ENCODE data around the gene P3H2. TPM values are rescaled to one million over a fixed set of nuclear protein-coding genes. Genes with fewer than 3 reads are reported as not detected.
A peak's percentile ranks its signal among the peaks of the same experiment; 100 is the strongest.

P3H2 gene
- total RNA-seq, 1 donor from 2014 or later = 21.9 TPM

GRCh38 chr3:190051641-190052040 is 69.1 kb downstream of the P3H2 start:
- Mint-ChIP-seq H3K27me3 (ENCODE audit: low read depth) (no peaks in the 10 kb centered on the region), H3K27ac (ENCODE audit: unreplicated experiment) (no peak overlapping the region), H3K4me1 (ENCODE audit: low read depth) (peaks cover 69% of the 10 kb centered on the region), H3K4me3 (ENCODE audit: unreplicated experiment) (no peak overlapping the region), H3K9me3 (ENCODE audit: low read depth) (no peaks in the 10 kb centered on the region), H3K36me3 (ENCODE audit: low read depth) (no peaks in the 10 kb centered on the region)
- TF ChIP-seq, protein P1, sequence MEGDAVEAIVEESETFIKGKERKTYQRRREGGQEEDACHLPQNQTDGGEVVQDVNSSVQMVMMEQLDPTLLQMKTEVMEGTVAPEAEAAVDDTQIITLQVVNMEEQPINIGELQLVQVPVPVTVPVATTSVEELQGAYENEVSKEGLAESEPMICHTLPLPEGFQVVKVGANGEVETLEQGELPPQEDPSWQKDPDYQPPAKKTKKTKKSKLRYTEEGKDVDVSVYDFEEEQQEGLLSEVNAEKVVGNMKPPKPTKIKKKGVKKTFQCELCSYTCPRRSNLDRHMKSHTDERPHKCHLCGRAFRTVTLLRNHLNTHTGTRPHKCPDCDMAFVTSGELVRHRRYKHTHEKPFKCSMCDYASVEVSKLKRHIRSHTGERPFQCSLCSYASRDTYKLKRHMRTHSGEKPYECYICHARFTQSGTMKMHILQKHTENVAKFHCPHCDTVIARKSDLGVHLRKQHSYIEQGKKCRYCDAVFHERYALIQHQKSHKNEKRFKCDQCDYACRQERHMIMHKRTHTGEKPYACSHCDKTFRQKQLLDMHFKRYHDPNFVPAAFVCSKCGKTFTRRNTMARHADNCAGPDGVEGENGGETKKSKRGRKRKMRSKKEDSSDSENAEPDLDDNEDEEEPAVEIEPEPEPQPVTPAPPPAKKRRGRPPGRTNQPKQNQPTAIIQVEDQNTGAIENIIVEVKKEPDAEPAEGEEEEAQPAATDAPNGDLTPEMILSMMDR (IDR thresholded peaks at IDR 0.05) = no peak
- no peak for DNase-seq (ENCODE audit: low spot score)

DNA sequence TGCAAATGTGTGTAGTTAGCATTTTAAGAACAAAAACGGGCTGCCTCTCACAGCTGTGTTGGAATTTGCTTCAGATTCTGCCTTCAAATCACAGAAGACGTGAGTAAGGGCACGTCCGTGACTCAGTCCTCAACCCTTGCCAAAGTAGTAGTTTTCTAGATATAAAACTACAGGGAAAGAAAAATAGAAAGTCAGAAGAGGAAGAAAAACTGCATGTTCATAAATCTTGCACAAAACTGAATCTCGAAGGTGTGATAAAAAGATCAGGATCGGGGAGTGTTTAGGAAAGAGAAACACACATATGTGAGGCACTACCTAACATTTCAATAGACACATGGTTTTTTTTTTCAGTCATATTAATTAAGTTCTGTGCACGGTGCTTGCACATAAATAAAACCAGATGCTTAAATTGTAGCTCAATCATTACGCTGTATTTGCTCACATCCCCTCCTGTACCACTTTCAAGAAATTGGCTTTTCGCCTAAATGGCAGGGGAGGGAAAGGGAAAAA is 71.7 kb downstream of the P3H2 start:
- H3K27ac Mint-ChIP-seq (ENCODE audit: unreplicated experiment) = peak overlapping the region; percentile 89
- H3K4me3 Mint-ChIP-seq (ENCODE audit: unreplicated experiment) = peak overlapping the region; percentile 72
- H3K9me3 Mint-ChIP-seq (ENCODE audit: low read depth) = no peaks in the 10 kb centered on the region
- H3K4me1 Mint-ChIP-seq (ENCODE audit: low read depth) = peaks cover 60% of the 10 kb centered on the region
- TF ChIP-seq, protein P1 (IDR thresholded peaks at IDR 0.05) = no peak
- H3K36me3 Mint-ChIP-seq (ENCODE audit: low read depth) = no peaks in the 10 kb centered on the region
- no peak for DNase-seq (ENCODE audit: low spot score)
- H3K27me3 Mint-ChIP-seq (ENCODE audit: low read depth) = no peaks in the 10 kb centered on the region

DNA sequence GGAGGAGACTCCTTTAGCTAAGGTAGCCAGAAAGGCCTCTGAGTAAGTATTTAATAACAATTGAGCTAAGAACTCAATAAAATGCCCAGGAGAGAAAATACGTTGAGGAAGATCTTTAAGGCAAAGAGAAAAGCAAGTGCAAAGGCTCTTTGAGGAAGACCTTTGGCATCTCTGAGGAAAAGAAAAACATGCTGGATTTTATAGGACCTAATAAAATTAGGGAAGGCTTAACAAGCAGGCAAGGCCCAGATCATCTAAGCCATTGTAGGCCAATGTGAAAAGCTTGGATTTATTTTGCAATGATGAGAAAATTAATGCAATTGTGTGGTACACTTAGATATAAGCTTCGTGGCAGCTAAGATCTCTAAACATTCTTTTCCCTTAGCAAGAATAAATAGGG is 75.7 kb downstream of the P3H2 start:
- Mint-ChIP-seq H3K9me3 (ENCODE audit: low read depth) (no peaks in the 10 kb centered on the region), H3K36me3 (ENCODE audit: low read depth) (no peaks in the 10 kb centered on the region), H3K27ac (ENCODE audit: unreplicated experiment) (peak overlapping the region; percentile 18), H3K4me1 (ENCODE audit: low read depth) (peaks cover 63% of the 10 kb centered on the region), H3K4me3 (ENCODE audit: unreplicated experiment) (no peak overlapping the region), H3K27me3 (ENCODE audit: low read depth) (no peaks in the 10 kb centered on the region)
- no peak for DNase-seq (ENCODE audit: low spot score)
- TF ChIP-seq, protein P1 (IDR thresholded peaks at IDR 0.05) = no peak

DNA sequence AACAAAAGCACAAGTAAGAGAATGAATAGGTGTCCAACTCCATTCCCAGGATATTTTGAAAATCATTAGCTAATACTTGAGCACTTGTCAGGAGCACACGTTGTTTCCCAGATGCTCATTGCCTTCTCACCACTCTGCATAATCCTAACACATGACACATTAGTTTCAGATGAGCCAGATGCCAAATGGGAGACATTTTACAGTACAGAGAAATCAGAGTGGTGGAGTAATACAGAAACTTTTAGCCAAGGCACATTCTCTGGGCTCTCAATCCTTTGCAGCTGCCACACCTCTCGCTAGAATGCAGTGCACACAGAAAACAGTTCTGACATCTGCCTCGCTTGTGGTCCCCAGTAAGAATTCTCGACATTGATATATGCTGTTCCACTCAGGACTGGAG is 76.6 kb downstream of the P3H2 start:
- H3K27me3 Mint-ChIP-seq (ENCODE audit: low read depth) = no peaks in the 10 kb centered on the region

GRCh38 chr3:190043741-190044140 is 77.0 kb downstream of the P3H2 start:
- no peak overlapping the region for H3K4me3 Mint-ChIP-seq (ENCODE audit: unreplicated experiment)
- TF ChIP-seq, protein P1 (IDR thresholded peaks at IDR 0.05) = no peak
- no peaks in the 10 kb centered on the region for H3K36me3 Mint-ChIP-seq (ENCODE audit: low read depth)
- peaks cover 53% of the 10 kb centered on the region for H3K4me1 Mint-ChIP-seq (ENCODE audit: low read depth)
- H3K9me3 Mint-ChIP-seq (ENCODE audit: low read depth) = no peaks in the 10 kb centered on the region
- peak overlapping the region; percentile 65 for H3K27ac Mint-ChIP-seq (ENCODE audit: unreplicated experiment)
- no peaks in the 10 kb centered on the region for H3K27me3 Mint-ChIP-seq (ENCODE audit: low read depth)
- DNase-seq (ENCODE audit: low spot score) = no peak

More for the DNA sequence above, 76.6 kb downstream of the P3H2 start:
- Mint-ChIP-seq H3K9me3 (ENCODE audit: low read depth) (no peaks in the 10 kb centered on the region), H3K36me3 (ENCODE audit: low read depth) (no peaks in the 10 kb centered on the region), H3K27ac (ENCODE audit: unreplicated experiment) (peak overlapping the region; percentile 65), H3K4me1 (ENCODE audit: low read depth) (peaks cover 57% of the 10 kb centered on the region), H3K4me3 (ENCODE audit: unreplicated experiment) (no peak overlapping the region)
- no peak for DNase-seq (ENCODE audit: low spot score)
- TF ChIP-seq, protein P1 (IDR thresholded peaks at IDR 0.05) = no peak

Data from chondrocyte (in vitro differentiated cells).